Mucosa of descending colon (tissue), 3 donors: Measurements from ENCODE around the gene BMP4. TPM values are rescaled to one million over a fixed set of nuclear protein-coding genes. Genes with fewer than 3 reads are reported as not detected.

Source experiments
- ATAC-seq: fragments of 200-7000 bp; cut with Tn5 transposase; one replicate; pipeline ENCODE4 v1.9.1; 2020; ENCODE audit warnings: mild to moderate bottlenecking, moderate library complexity
- DNase-seq, 3 donors: peaks; one replicate each; pipeline ENCODE4 v3.0.0-alpha.2; 2020
- H3K36me3 ChIP-seq: fragments of 200-600 bp; one replicate; pipeline ENCODE4 v1.8.0; 2021; ENCODE audit warnings: low read depth, mild to moderate bottlenecking
- H3K4me1 ChIP-seq: fragments of 200-600 bp; one replicate; pipeline ENCODE4 v1.8.0; 2021; ENCODE audit warnings: low read depth, mild to moderate bottlenecking
- H3K4me3 ChIP-seq: fragments of 200-600 bp; one replicate; pipeline ENCODE4 v1.8.0; 2021; ENCODE audit warnings: mild to moderate bottlenecking
- H3K9me3 ChIP-seq: fragments of 200-600 bp; one replicate; pipeline ENCODE4 v1.8.0; 2021; ENCODE audit warnings: mild to moderate bottlenecking
- CTCF ChIP-seq: fragments of 200-600 bp; IDR thresholded peaks from one replicate; pipeline ENCODE4 v1.8.0; 2022; ENCODE audit warnings: antibody characterized with exemption, mild to moderate bottlenecking
- intact Hi-C, 2 donors: fragments of 100-400 bp; cut with DNase I in 1 of 2; cut with micrococcal nuclease in 1 of 2; formaldehyde crosslinking; loops; one replicate each; pipeline versions ENCODE4 v1.11.0 to v1.11.1; 2022; cut with DNase I, micrococcal nuclease
- total RNA-seq, 3 donors: library from RNA; stranded (reverse); fragmentation: NEBNext Ultra II Directional in 2 of 3; extraction: Animal tissue kit (Norgen Biotek cat#: 25700) in 2 of 3; gene quantifications; one replicate each; pipeline versions ENCODE4 v1.2.1 to v1.2.4, GENCODE V29; 2021 to 2023
- donor health status: DM: no; HTN: no; CAD: no; lungs with moderate emphysema.
- donor health status: DM: no; HTN: no; CAD: no.
- donor health status: DM: no; HTN: yes; CAD: no.

The BMP4 gene
- total RNA-seq, 3 donors from 2014 or later: 8.1 to 16.0 (median 15.6) TPM

- no peaks in the 10 kb centered on the region for H3K36me3 ChIP-seq
- TF ChIP-seq CTCF: no peak
- intact Hi-C loops: no loop called here
- DNase-seq (no peak), ATAC-seq (peak; percentile 53)
- H3K4me1 ChIP-seq: no peaks in the 10 kb centered on the region
- H3K9me3 ChIP-seq: no peaks in the 10 kb centered on the region
- no peak overlapping the region for H3K4me3 ChIP-seq
Measured at GRCh38 chr14:53942970-53943750, 13.5 kb downstream of the BMP4 start.

- H3K4me1 ChIP-seq: no peaks in the 10 kb centered on the region
- no peaks in the 10 kb centered on the region for H3K9me3 ChIP-seq
- ATAC-seq (no peak), DNase-seq (no peak)
- H3K4me3 ChIP-seq: no peak overlapping the region
- intact Hi-C loops: no loop called here
- TF ChIP-seq CTCF: no peak
- no peaks in the 10 kb centered on the region for H3K36me3 ChIP-seq
Measured at GRCh38 chr14:53938136-53938837, 18.3 kb downstream of the BMP4 start.

GRCh38 chr14:53934778-53935414, 21.7 kb downstream of the BMP4 start:
- H3K4me3 ChIP-seq: no peak overlapping the region
- no peak for ATAC-seq

GRCh38 chr14:53932966-53933365, 23.7 kb downstream of the BMP4 start:
- intact Hi-C loops: no loop called here
- no peaks in the 10 kb centered on the region for H3K36me3 ChIP-seq
- no peak for DNase-seq
- H3K4me1 ChIP-seq: no peaks in the 10 kb centered on the region
- no peaks in the 10 kb centered on the region for H3K9me3 ChIP-seq
- TF ChIP-seq CTCF: no peak
- ATAC-seq: no peak
- no peak overlapping the region for H3K4me3 ChIP-seq

More at GRCh38 chr14:53934778-53935414, 21.7 kb downstream of the BMP4 start:
- Histone ChIP-seq H3K4me1 (no peaks in the 10 kb centered on the region), H3K36me3 (no peaks in the 10 kb centered on the region), H3K9me3 (no peaks in the 10 kb centered on the region)
- intact Hi-C loops: no loop called here
- no peak for TF ChIP-seq CTCF
- DNase-seq: no peak

GRCh38 chr14:53929871-53930715, 26.5 kb downstream of the BMP4 start:
- intact Hi-C loops: no loop called here
- peak in 2 of 3 donors; percentile 42 to 67 for DNase-seq
- Histone ChIP-seq H3K36me3 (no peaks in the 10 kb centered on the region), H3K4me3 (no peak overlapping the region), H3K4me1 (no peaks in the 10 kb centered on the region), H3K9me3 (no peaks in the 10 kb centered on the region)
- TF ChIP-seq CTCF: peak; percentile 23
- peak; percentile 42 for ATAC-seq
